ENCODE measurements around the gene EHMT1. TPM values are rescaled to one million over a fixed set of nuclear protein-coding genes. Genes with fewer than 3 reads are reported as not detected.
"Not testable (repeated sequence)": the region's sequence is repeated elsewhere in the genome, so short reads cannot be mapped to it uniquely, and the experiment has no call there.

The EHMT1 gene
- total RNA-seq, 1 donor from 2014 or later = 52.3 TPM

- DNase-seq = no peak
These were observed 143.7 kb downstream of the EHMT1 start for GRCh38 chr9:137762414-137763061.

- no peak for DNase-seq
These were observed 144.6 kb downstream of the EHMT1 start for GRCh38 chr9:137763271-137763955.

GRCh38 chr9:137764171-137764671 lies 145.4 kb downstream of the EHMT1 start:
- peak; percentile 37 for DNase-seq

- DNase-seq = peak; percentile 24
These were observed 146.2 kb downstream of the EHMT1 start for GRCh38 chr9:137764981-137765380.

GRCh38 chr9:137765536-137765935 lies 146.7 kb downstream of the EHMT1 start:
- no peak for DNase-seq

GRCh38 chr9:137771580-137771979 lies 152.8 kb downstream of the EHMT1 start:
- DNase-seq = no peak

- DNase-seq = no peak
These were observed 153.6 kb downstream of the EHMT1 start for GRCh38 chr9:137772281-137772873.

- DNase-seq = no peak
These were observed 156.1 kb downstream of the EHMT1 start for GRCh38 chr9:137774775-137775386.

- no peak for DNase-seq
These were observed 157.6 kb downstream of the EHMT1 start for GRCh38 chr9:137776306-137776995.

GRCh38 chr9:137777761-137778160 lies 159.0 kb downstream of the EHMT1 start:
- no peak for DNase-seq

GRCh38 chr9:137778336-137778735 lies 159.5 kb downstream of the EHMT1 start:
- no peak for DNase-seq

- DNase-seq = no peak
These were observed 160.1 kb downstream of the EHMT1 start for GRCh38 chr9:137778914-137779313.

GRCh38 chr9:137780031-137780430 lies 161.2 kb downstream of the EHMT1 start:
- DNase-seq = not testable (repeated sequence)

GRCh38 chr9:137781906-137782585 lies 163.2 kb downstream of the EHMT1 start:
- no peak for DNase-seq

- DNase-seq = no peak
These were observed 164.7 kb downstream of the EHMT1 start for GRCh38 chr9:137783521-137783920.

GRCh38 chr9:137784046-137784445 lies 165.2 kb downstream of the EHMT1 start:
- DNase-seq = no peak

- no peak for DNase-seq
These were observed 166.1 kb downstream of the EHMT1 start for GRCh38 chr9:137784641-137785513.

- DNase-seq = no peak
These were observed 166.9 kb downstream of the EHMT1 start for GRCh38 chr9:137785704-137786161.

- no peak for DNase-seq
These were observed 167.7 kb downstream of the EHMT1 start for GRCh38 chr9:137786511-137786920.

- DNase-seq = no peak
These were observed 168.6 kb downstream of the EHMT1 start for GRCh38 chr9:137787381-137787780.
